ENCODE results near the gene NOX3.
"Not testable (repeated sequence)": the region's sequence is repeated elsewhere in the genome, so short reads cannot be mapped to it uniquely, and the experiment has no call there.

Gene NOX3

DNA sequence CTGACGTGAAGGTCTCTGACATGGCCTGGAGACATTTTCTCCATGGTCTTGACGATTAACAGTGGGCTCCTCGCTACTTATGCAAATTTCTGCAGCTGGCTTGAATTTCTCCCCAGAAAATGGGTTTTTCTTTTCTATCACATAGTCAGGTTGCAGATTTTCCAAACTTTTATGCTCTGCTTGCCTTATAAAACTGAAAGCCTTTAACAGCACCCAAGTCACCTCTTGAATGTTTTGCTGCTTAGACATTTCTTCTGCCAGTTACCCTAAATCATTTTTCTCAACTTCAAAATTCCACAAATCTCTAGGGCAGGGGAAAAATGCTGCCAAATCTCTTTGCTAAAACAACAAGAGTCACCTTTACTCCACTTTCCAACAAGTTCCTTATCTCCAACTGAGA, 12.9 kb upstream of the NOX3 start:
- DNase-seq (ENCODE audit: low spot score): not testable (repeated sequence)

DNA sequence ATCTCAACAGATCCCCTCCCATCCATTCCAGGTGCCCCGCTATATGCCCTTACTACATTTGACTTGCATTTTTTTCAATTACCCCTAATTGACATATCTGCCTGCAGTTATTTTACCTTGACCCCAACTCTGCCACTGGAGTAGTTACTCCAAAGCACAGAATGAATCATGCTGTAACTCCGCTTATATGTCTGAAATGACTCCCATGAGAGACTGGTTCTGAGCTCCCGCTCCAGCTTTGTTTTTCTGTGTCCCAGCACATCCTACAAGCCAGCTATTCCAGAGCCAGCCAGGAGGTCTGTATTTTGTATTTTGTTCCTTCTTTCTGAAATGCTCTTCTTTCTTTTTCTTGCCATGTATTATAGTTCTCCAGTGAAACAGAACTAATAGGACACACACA, 10.9 kb upstream of the NOX3 start:
- DNase-seq (ENCODE audit: low spot score): no peak

DNA sequence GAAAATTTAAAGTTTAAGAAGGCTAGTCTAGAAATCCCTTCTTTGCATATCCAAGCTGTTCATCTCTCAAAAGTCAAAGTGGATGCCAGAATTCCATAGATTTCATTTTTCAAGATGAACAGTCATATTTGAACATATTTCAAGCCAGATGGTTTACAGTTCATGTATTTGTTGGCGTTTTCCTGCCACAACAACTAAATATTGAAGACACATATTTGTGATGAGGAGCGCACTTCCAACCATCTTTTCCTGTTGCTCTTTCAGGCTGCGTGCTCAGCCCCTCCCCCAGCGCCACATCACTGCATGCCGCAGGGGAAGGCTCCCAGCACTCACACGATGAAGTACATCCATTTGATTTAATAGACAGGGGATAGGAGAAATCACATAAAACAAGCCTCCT, 5.9 kb upstream of the NOX3 start:
- DNase-seq (ENCODE audit: low spot score): no peak

DNA sequence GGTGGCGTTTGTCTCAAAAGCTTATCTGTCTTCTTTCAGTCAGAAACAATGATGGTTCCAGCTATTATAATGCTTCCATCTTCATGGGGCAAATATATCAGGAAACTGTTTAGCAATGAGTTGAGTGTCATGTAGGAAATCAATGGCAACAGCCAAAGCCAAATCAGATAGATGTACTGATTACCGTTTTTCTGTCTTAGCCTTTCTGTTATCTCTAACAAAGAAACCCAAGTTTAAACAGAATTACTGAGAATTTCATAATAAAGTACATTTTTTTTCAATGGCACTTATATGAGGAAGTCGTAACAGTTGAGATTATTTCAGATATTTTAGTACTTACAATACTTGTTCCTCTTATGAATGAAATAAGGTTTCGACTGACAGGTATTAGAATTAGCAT, 1.2 kb downstream of the NOX3 start:
- no peak for DNase-seq (ENCODE audit: low spot score)

- no peak for DNase-seq (ENCODE audit: low spot score)
These were observed 1.6 kb downstream of the NOX3 start for GRCh38 chr6:155454008-155454407.

DNA sequence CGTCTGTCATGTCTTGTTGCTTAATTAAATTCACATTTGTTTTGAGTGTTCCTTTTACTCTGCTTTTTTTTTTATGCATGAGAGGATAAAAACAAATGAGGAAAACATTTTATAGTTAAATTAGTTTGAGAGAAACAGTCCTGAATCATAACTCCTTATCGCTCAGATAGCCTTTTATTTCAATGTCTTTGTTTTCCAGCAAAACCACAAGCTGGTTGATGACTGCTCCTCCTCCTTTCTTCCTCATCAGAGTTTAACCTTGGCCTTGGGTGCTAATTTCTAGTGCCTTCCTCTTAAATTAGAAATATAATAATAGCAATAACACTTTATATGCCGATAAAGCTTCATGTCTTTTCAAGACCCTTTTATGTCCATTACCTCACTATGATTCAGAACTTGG, 3.1 kb downstream of the NOX3 start:
- DNase-seq (ENCODE audit: low spot score): no peak

DNA sequence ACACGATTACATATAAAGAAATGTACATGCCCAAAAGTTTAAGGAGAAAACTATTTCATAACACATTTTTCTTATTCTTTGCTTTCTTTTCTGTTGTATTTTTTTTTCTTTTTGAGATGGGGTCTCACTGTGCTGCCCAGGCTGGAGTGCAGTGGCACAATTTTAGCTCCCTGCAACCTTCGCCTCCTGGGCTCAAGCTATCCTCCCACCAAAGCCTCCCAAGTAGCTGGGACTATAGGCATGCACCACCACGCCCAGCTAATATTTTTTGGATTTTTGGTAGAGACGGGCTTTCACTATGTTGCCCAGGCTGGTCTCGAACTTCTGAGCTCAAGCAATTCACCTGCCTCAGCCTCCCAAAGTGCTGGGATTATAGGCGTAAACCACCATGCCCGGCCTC, 4.1 kb downstream of the NOX3 start:
- not testable (repeated sequence) for DNase-seq (ENCODE audit: low spot score)

DNA sequence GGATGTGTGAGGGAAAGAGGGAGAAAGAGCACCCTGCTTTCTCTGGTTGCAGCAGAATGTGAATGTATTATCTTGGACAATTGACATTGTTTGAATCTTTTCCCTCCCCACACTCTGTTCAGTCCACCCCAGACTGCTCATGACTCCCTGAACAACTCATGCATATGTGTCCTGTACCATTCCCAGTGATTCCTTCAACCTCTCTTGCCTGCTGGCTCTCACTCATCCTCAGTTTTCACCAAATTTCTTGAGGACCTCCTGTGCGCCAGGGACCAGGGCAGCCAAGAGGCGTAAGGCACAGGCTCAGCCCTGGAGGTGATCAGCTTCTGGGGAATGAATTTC, 5.4 kb downstream of the NOX3 start:
- DNase-seq (ENCODE audit: low spot score): no peak

GRCh38 chr6:155449450-155450239, 6.0 kb downstream of the NOX3 start:
- DNase-seq (ENCODE audit: low spot score): peak; percentile 18

DNA sequence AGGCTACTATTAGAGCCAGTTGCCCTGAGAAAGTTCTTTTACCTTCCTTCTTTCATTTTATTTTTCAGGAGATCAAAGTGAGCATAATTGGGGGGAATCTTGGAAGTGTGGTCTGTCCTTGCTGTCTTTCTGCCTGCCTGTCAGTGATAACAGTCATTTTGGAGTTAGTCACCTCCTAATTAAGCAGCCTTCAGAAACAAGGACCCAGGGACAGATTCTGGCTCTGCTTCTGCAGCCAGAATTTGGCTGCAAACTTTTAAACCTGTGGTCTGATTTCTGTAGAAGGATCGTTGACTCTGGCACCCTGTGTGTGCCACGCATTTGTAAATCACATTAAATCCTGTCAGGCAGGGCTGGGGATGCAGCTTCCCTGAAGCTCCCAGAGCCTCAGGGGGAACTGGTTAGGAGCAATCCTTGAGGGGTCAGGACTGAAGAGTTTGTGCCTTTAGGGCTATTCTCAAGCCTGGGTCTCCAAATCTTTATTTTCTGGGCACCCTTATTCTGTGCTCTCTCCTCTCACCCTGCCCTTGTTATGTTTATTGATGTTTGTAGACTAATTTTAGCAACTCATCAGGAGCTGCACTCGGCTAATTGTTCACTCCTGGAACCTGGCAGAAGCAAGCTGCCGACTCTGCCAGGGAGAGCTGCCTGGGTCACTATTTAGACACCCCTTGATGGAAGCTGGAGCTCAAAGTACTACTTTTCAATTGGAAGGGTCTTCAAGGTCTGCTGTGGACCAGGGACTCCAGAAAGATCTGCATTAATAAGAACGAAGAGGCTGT, 6.8 kb downstream of the NOX3 start:
- no peak for DNase-seq (ENCODE audit: low spot score)

- no peak for DNase-seq (ENCODE audit: low spot score)
These were observed 7.7 kb downstream of the NOX3 start for GRCh38 chr6:155447949-155448348.

DNA sequence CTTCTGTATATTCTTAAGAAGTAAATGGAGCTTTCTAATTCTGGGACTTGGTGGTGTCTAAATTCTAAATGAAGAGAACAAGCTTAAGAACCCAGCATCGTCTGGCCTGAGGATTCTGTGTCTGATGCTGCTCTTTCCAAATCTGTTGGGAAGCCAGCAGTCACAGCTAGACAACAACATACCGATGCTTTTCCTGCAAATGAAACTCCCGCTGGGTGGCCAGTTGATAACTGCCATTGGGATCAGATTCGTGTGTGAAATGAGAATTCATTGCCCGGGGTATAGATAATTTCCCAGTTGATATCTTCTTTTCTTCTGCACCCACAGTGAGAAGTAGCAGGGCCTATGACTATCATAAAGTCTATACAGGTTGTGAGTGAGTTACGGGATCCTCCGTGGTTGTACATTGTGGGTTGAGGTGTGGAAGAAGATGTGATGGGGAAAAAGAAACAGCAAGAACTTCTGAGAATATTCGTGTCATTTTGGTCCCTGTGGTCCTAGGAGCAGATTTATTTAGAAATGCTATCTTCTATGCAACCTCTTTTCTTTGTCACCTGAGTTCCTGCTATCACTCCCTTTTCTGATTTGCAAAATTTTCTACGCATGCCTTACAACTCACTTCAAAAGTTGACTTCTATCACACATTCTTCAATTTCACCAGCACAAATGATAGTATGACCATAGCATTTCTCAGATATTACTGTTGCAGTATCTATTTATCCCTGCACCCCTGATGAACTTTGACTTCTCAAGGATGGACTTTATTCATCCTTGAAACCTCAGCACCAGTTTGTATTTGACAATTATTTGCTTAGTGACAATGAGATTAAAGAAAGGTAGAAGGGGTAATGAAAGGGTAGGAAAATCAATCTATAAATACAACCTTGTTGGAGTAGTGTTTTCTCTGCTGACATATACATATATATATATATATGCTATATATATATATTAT, 10.4 kb downstream of the NOX3 start:
- no peak for DNase-seq (ENCODE audit: low spot score)

DNA sequence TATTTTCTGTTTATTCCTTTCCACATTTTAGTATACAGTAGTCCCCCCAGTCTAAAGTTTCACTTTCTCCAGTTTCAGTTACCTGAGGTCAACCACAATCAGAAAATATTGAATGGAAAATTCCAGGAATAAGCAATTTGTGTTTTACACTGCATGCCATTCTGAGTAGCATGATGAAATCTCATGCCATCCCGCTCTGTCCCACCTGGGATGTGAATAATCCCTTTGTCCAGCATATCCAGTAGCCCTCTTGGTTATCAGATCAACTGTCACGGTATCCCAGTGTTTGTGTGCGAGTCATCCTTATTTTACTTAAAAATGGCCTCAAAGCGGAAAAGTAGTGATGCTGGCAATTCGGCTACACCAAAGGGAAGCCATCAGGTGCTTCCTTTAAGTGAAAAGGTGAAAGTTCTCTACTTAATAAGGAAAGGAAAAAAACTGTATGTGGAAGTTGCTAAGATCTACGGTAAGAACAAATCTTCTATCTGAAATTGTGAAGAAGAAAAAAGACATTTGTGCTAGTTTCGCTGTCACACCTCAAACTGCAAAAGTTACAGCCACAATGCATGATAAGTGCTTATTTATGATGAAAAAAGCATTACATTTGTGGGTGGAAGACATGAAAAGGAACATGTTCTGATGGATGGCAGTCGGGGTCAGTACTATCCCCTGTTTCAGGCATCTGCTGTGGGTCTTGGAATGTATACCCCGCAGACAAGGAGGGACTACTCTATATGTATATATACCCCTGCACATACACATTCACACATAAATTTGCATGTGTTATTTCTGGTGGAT, 11.3 kb downstream of the NOX3 start:
- DNase-seq (ENCODE audit: low spot score): no peak

DNA sequence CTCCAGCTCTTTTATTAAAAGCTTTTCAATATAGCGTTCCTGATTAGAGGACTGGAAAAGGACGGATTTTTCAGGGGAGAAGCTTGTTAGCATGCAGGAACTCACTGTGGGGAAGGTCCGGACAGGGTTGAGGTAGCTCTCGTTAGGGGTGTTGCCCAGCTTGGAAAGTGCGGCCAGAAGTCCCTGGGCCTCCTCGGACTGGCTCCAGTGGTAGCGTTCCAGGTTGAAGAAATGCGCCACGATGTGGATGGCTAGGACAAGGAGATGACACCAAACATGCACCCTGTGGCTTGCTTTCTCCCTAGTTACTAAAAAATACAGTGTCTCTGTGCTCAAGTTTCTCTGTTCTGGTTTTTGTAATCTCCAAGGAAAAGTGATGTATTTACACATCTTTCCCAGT, 12.5 kb downstream of the NOX3 start:
- DNase-seq (ENCODE audit: low spot score): no peak

GRCh38 chr6:155442562-155442961, 13.1 kb downstream of the NOX3 start:
- DNase-seq (ENCODE audit: low spot score): no peak

DNA sequence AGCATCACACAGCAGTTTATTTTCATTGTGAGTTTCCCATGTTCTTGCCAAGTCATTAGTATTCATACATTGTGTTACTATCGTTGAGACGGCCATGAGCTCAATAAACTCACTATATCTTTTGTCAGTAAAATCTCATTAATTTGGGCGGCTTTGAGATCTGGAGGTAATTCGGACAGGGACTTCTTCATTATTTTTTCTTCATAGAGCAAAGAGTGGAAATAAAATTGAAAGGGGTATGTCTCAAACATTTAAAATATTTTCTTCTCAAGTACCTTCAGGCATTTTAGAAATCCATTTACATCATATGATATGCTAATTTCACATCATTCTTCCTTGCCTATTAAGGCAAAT, 14.6 kb downstream of the NOX3 start:
- DNase-seq (ENCODE audit: low spot score): no peak

GRCh38 chr6:155440398-155441111, 15.1 kb downstream of the NOX3 start:
- DNase-seq (ENCODE audit: low spot score): no peak

GRCh38 chr6:155439376-155439775, 16.3 kb downstream of the NOX3 start:
- no peak for DNase-seq (ENCODE audit: low spot score)

- DNase-seq (ENCODE audit: low spot score): no peak
These were observed 18.5 kb downstream of the NOX3 start for GRCh38 chr6:155436981-155437749.

DNA sequence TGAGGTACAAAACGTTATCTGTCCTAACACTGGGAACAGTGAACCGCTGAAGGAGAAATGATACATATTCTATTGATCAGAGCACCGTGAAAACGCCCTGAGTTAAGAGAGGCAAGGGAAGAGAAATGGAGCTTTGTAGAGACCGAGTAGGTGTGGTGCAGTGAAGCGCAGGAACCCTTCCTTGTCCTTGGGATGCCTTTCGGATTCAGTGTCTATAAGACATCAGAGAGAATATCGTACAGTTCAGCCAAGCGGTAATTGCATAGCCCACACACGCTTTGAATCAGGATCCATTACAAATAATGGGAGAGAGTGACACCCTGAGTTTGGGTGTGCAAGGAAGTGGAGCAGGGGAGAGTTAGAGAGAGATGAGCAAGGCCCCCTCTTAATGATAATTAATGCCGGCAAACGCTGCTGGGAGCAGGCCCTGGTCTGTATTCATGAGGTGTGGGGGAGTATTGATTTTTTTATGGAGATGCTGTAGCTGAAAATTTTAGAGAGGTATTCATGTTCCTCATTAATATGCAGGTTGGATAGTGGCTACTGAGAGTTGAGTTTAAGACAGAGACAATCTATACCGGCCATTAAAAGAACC, 20.7 kb downstream of the NOX3 start:
- DNase-seq (ENCODE audit: low spot score): no peak
